TTC549 (cell line): ENCODE results near the gene ISY1.

Experiments
- FAIRE-seq: peaks from 2 replicates; lab custom pipeline; 2012; peaks lifted over from hg19 to GRCh38; lab: Jason Lieb, UNC

ISY1 gene

DNA sequence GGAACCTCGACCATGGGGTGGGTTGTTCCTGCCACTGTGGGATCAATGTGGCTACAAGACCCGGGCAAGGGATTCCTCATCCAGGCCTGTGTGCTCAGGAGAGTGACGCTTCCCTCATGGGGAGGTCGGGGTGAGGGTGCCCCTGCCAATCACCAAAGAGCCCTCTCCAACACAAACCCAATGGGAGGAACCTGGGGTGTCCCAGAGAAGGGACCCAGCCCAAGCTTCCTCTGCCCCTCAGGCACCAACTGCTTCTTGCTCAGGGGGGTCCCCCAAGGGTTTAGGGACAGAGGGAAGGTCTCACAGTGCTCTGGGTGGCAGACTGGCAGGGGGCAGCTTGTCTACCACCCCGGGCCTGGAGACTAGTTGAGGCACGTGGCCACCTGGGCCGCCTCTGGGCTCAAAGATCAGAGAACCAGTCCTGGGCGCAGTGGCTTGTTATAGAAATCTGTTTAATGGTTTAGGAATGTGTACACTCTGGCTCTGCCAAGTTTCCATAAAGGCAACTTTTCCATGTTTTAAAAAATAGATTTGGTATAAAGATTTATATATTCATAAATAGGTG lies 73.6 kb downstream of the ISY1 start:
- no peak for FAIRE-seq

DNA sequence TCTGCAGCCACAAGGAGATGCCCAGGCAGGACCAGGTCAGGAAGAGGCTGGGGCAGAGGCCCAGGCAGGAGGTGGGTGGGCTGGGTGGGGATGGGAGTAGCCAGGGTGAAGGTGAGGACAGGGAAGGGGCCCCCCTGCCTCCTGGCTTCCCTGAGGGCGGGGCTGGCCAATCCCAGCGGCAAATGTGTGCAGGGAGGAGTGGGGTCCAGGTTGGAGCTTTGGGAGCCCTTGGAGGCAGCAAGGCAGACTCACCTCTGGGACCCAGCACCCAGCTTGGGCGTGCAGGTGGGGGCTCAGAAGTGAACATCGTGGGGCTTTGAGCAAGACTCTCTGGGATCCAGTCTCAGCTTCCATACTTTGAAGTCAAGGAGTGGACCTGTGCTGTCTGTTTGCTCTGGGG lies 75.0 kb downstream of the ISY1 start:
- FAIRE-seq, result no peak

DNA sequence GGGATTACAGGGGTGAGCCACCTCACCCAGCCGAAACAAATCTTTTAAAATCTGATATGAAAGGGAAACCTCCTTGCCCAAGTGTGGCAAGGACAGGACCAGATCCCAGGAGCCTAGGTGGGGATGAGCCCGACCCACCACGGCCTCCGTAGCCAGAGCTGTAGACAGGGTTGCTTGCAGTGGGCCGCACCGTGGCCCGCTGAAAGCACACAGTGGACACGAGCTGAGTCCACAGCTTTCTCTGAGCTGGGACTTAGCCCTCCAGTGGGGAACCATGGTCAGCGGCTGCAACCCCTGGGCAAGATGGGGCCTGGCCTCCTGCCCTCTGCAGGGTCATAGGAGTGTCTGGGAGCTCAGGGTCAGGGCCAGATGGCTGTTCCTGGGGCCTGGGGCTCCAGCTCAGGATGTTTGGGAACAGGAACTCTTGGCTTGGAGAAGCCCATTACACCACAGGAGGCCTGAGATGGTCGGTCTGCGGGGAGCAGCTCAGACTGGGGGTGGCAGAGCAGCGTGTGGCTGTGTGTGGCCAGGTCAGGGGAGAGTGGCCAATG lies 75.6 kb downstream of the ISY1 start:
- no peak for FAIRE-seq

DNA sequence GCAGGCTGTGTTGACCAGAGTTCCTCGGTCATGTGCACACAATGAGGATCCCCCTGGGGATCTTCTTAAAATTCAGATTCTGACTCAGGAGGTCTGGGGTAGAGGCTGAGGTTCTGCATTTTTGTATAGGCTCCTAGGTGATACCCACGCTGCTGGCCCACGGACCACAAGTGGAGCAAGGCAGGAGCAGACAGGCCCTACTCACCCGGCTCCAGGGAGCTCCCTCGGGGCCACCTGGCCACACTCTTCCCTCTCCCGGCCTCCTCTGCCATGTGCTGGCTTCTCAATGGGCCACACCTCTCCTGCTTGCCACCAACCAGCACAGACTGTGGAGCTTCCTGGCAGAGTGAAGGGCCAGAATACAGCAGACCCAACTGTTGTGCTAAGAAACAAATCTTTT lies 76.4 kb downstream of the ISY1 start:
- FAIRE-seq, result no peak

DNA sequence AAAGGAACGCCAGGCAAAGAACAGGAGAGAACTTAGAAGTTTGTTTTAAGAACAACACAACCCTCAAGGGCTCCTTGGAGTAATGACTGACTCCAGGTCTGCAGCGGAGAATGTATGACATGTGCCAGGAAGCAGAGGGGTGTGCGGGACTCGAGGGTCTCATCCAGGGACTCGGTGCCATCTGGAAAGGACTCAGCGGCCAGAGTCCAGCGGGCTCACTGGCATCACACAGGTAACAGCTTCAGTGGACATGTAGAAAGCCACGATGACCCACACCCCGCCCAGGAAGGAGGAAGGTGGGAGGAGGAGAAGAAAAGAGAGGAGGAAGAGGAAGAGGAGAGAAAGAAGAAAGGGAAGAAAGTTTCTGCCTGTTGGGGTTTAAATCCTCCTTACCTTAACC lies 78.8 kb downstream of the ISY1 start:
- FAIRE-seq, result no peak

DNA sequence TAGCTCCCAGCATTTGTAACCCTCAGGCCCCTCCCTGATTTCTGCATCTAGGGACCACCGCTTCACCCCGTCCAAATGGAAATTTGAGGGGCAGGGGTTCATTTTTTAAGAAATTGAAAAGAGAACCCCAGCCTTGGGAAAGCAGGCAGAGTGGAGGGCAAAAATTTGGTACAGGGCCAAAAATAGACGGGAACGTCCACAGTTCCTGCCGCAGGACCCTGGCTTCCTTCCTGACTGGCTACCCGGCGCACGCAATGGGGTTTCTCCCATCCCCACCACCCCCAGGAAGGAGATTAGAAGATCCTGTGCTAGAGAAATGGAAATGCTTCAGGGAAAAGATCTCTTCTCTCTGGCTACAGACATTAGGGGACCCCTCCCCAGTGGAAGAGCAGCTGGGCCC lies 79.4 kb downstream of the ISY1 start:
- no peak for FAIRE-seq

DNA sequence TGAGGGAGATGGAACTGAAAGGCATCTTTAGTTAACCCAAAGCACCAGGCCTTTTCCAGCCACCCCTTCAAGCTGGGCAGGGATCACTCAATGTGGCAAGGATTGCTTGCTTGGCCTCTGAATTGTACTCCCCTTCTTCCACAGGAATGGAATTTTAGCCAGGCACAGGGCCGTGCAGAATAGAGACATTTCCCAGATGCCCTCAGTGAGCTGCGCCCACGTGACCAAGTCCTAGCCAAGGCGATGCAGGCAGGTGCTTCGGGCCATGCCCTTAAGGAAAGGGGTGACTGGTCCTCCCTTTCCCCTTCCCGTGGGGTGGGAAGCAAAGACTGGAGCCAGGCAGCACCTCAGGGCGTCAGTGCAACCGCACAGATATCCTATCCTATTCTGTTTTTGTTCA lies 82.4 kb downstream of the ISY1 start:
- no peak for FAIRE-seq
